NCI-H1436 (cell line): ENCODE results near the gene XPC.
A peak's percentile ranks its signal among the peaks of the same experiment; 100 is the strongest.

Experiments used
- DNase-seq: peaks from one replicate; lab custom pipeline; 2025; lab: John Stamatoyannopoulos, UW

XPC gene

GRCh38 chr3:14208168-14208567, 29.8 kb upstream of the XPC start:
- no peak for DNase-seq

GRCh38 chr3:14206548-14207177, 28.3 kb upstream of the XPC start:
- no peak for DNase-seq

GRCh38 chr3:14204515-14205284, 26.3 kb upstream of the XPC start:
- no peak for DNase-seq

- DNase-seq, result peak; percentile 11
Measured at GRCh38 chr3:14203521-14204079, 25.2 kb upstream of the XPC start.

- DNase-seq, result no peak
Measured at GRCh38 chr3:14202874-14203520, 24.6 kb upstream of the XPC start.

- no peak for DNase-seq
Measured at GRCh38 chr3:14201940-14202684, 23.7 kb upstream of the XPC start.

- DNase-seq, result no peak
Measured at GRCh38 chr3:14200841-14201240, 22.4 kb upstream of the XPC start.

GRCh38 chr3:14200276-14200675, 21.9 kb upstream of the XPC start:
- DNase-seq, result no peak

- no peak for DNase-seq
Measured at GRCh38 chr3:14199641-14200040, 21.2 kb upstream of the XPC start.

GRCh38 chr3:14194865-14195264, 16.5 kb upstream of the XPC start:
- no peak for DNase-seq

GRCh38 chr3:14188041-14188754, 9.8 kb upstream of the XPC start:
- DNase-seq, result no peak

GRCh38 chr3:14186854-14187458, 8.6 kb upstream of the XPC start:
- DNase-seq, result no peak

- DNase-seq, result no peak
Measured at GRCh38 chr3:14183015-14183577, 4.7 kb upstream of the XPC start.

GRCh38 chr3:14181253-14181652, 2.9 kb upstream of the XPC start:
- no peak for DNase-seq

- no peak for DNase-seq
Measured at GRCh38 chr3:14179795-14180194, 1.4 kb upstream of the XPC start.

- no peak for DNase-seq
Measured at GRCh38 chr3:14179114-14179465, 689 bp upstream of the XPC start.

- DNase-seq, result no peak
Measured at GRCh38 chr3:14177580-14178246, 688 bp downstream of the XPC start.

GRCh38 chr3:14175383-14176037, 2.9 kb downstream of the XPC start:
- no peak for DNase-seq

GRCh38 chr3:14174483-14174882, 3.9 kb downstream of the XPC start:
- DNase-seq, result no peak

GRCh38 chr3:14172496-14172895, 5.9 kb downstream of the XPC start:
- DNase-seq, result no peak
